Measurements from ENCODE around the gene ANGPTL8. TPM values are rescaled to one million over a fixed set of nuclear protein-coding genes. Genes with fewer than 3 reads are reported as not detected.

Gene ANGPTL8
- total RNA-seq, 1 experiment from 2014 or later = not detected

DNA sequence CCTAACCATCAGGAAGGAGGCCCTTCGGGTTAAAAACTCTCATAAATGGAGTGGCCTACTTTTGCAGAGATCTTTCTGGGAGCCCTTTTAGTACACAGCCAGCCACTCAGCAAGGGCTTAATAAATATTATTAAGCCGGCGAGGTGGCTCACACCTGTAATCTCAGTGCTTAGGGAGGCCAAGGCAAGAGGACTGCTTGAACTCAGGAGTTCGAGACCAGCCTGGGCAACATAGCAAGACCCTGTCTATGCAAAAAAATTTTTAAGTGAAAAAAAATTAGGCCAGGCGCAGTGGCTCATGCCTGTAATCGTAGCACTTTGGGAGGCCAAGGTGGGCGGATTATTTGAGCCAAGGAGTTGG is 41.3 kb upstream of the ANGPTL8 start:
- Histone ChIP-seq H3K36me3 (ENCODE audit: control insufficient read depth, insufficient read depth, low read length) (no peaks in the 10 kb centered on the region), H3K27ac (ENCODE audit: low read length) (peak overlapping the region; percentile 82; the same call in 1 of the 2 replicates), H3K9me3 (ENCODE audit: control insufficient read depth, insufficient read depth, low read depth, low read length) (no peaks in the 10 kb centered on the region), H3K27me3 (ENCODE audit: control insufficient read depth, insufficient read depth, low read length) (no peaks in the 10 kb centered on the region), H3K4me3 (ENCODE audit: low read depth in 2 of 2, low read length in 2 of 2) (peak overlapping the region; percentile 44 to 73), H3K4me1 (ENCODE audit: control insufficient read depth, insufficient read depth, low read length) (peaks cover 23% of the 10 kb centered on the region)
- ChIA-PET CTCF (no interaction called here), POLR2A (no interaction called here)
- ATAC-seq (no peak), DNase-seq (ENCODE audit: low read depth, low spot score) (no peak)
- TF ChIP-seq SIN3A (IDR thresholded peaks at IDR 0.05; ENCODE audit: borderline replicate concordance, insufficient read depth, low read depth, low read length) = no peak
- no peak for TF ChIP-seq POLR2AphosphoS5 (IDR thresholded peaks at IDR 0.05; ENCODE audit: low read depth, low read length)
- TF ChIP-seq, protein P1, sequence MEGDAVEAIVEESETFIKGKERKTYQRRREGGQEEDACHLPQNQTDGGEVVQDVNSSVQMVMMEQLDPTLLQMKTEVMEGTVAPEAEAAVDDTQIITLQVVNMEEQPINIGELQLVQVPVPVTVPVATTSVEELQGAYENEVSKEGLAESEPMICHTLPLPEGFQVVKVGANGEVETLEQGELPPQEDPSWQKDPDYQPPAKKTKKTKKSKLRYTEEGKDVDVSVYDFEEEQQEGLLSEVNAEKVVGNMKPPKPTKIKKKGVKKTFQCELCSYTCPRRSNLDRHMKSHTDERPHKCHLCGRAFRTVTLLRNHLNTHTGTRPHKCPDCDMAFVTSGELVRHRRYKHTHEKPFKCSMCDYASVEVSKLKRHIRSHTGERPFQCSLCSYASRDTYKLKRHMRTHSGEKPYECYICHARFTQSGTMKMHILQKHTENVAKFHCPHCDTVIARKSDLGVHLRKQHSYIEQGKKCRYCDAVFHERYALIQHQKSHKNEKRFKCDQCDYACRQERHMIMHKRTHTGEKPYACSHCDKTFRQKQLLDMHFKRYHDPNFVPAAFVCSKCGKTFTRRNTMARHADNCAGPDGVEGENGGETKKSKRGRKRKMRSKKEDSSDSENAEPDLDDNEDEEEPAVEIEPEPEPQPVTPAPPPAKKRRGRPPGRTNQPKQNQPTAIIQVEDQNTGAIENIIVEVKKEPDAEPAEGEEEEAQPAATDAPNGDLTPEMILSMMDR (IDR thresholded peaks at IDR 0.05) = no peak
- TF ChIP-seq REST (IDR thresholded peaks at IDR 0.05; ENCODE audit: insufficient read depth in 1 of 2, low read depth in 2 of 2, low read length in 1 of 2) = no peak
- TF ChIP-seq TCF7L2 (IDR thresholded peaks at IDR 0.05; ENCODE audit: low read depth, low read length) = no peak
- intact Hi-C loops (cut with micrococcal nuclease; ENCODE audit: unreplicated experiment) = no loop called here
- no TSS peak for BruUV-seq (replicated peaks)
- in situ Hi-C loops (cut with HindIII; ENCODE audit: low pct_unique_long_range_greater_than_20kb, low sequenced_read_pairs) = no loop called here

- DNase-seq (ENCODE audit: low read depth, low spot score) (no peak), ATAC-seq (no peak)
- no peaks in the 10 kb centered on the region for H3K36me3 ChIP-seq (ENCODE audit: control insufficient read depth, insufficient read depth, low read length)
- intact Hi-C loops (cut with micrococcal nuclease; ENCODE audit: unreplicated experiment) (no loop called here), in situ Hi-C loops (cut with HindIII; ENCODE audit: low pct_unique_long_range_greater_than_20kb, low sequenced_read_pairs) (no loop called here)
- H3K27ac ChIP-seq (ENCODE audit: low read length) = peak overlapping the region; percentile 82; the same call in 1 of the 2 replicates
- H3K4me1 ChIP-seq (ENCODE audit: control insufficient read depth, insufficient read depth, low read length) = peaks cover 28% of the 10 kb centered on the region
- H3K4me3 ChIP-seq (ENCODE audit: low read depth in 2 of 2, low read length in 2 of 2) = no peak overlapping the region
- no peaks in the 10 kb centered on the region for H3K27me3 ChIP-seq (ENCODE audit: control insufficient read depth, insufficient read depth, low read length)
- TSS peak; percentile 72 for BruUV-seq (replicated peaks)
- ChIA-PET POLR2A (no interaction called here), CTCF (interaction anchor here (0.6 kb wide), 1 partner anchor 441 kb away, joined by 5 read pairs; no protein-coding TSS in a partner anchor)
- TF ChIP-seq POLR2AphosphoS5 (IDR thresholded peaks at IDR 0.05; ENCODE audit: low read depth, low read length) = no peak
- TF ChIP-seq, protein P1 (IDR thresholded peaks at IDR 0.05) = no peak
- TF ChIP-seq TCF7L2 (IDR thresholded peaks at IDR 0.05; ENCODE audit: low read depth, low read length) = no peak
- TF ChIP-seq SIN3A (IDR thresholded peaks at IDR 0.05; ENCODE audit: borderline replicate concordance, insufficient read depth, low read depth, low read length) = no peak
- no peak for TF ChIP-seq REST (IDR thresholded peaks at IDR 0.05; ENCODE audit: insufficient read depth in 1 of 2, low read depth in 2 of 2, low read length in 1 of 2)
- no peaks in the 10 kb centered on the region for H3K9me3 ChIP-seq (ENCODE audit: control insufficient read depth, insufficient read depth, low read depth, low read length)
These were observed 40.5 kb upstream of the ANGPTL8 start for GRCh38 chr19:11198769-11199424.

Data from Panc1 (cell line).